Measurements from ENCODE around the gene COL15A1.
A peak's percentile ranks its signal among the peaks of the same experiment; 100 is the strongest.

- TF ChIP-seq CTCF (conservative IDR thresholded peaks at IDR 0.05 in 1 of 2, IDR thresholded peaks at IDR 0.05 in 1 of 2; ENCODE audit: extremely low read depth in 1 of 2, insufficient read depth in 1 of 2, low read depth in 1 of 2, low read length in 2 of 2) (peak; percentile 96 to 99), EZH2 (IDR thresholded peaks at IDR 0.05; ENCODE audit: borderline replicate concordance, low read length) (no peak)
Observed at GRCh38 chr9:98974994-98975712, 31.4 kb downstream of the COL15A1 start.
